ENCODE results near the gene AATF. TPM values are rescaled to one million over a fixed set of nuclear protein-coding genes. Genes with fewer than 3 reads are reported as not detected.

AATF gene
- total and polyA plus RNA-seq, 9 donors: 28.5 to 73.6 (median 42.5) TPM

- H3K27me3 ChIP-seq: peaks cover 21% of the 10 kb centered on the region
- no peak overlapping the region for H3K27ac ChIP-seq
- DNase-seq: no peak
- intact Hi-C loops (cut with DNase I): no loop called here
- no peaks in the 10 kb centered on the region for H3K9me3 ChIP-seq
- H3K36me3 ChIP-seq: no peaks in the 10 kb centered on the region
- WGBS, 3 donors: 3 to 4% (median 3%) methylated on average over 52 to 58 of the region's 58 CpGs
- peaks cover 16% of the 10 kb centered on the region for H3K4me1 ChIP-seq (ENCODE audit: insufficient read depth)
- H3K4me3 ChIP-seq: no peak overlapping the region
- TF ChIP-seq, protein P1, sequence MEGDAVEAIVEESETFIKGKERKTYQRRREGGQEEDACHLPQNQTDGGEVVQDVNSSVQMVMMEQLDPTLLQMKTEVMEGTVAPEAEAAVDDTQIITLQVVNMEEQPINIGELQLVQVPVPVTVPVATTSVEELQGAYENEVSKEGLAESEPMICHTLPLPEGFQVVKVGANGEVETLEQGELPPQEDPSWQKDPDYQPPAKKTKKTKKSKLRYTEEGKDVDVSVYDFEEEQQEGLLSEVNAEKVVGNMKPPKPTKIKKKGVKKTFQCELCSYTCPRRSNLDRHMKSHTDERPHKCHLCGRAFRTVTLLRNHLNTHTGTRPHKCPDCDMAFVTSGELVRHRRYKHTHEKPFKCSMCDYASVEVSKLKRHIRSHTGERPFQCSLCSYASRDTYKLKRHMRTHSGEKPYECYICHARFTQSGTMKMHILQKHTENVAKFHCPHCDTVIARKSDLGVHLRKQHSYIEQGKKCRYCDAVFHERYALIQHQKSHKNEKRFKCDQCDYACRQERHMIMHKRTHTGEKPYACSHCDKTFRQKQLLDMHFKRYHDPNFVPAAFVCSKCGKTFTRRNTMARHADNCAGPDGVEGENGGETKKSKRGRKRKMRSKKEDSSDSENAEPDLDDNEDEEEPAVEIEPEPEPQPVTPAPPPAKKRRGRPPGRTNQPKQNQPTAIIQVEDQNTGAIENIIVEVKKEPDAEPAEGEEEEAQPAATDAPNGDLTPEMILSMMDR (IDR thresholded peaks at IDR 0.05): no peak
- TF ChIP-seq POLR2A (IDR thresholded peaks at IDR 0.05): no peak
- TF ChIP-seq EP300 (IDR thresholded peaks at IDR 0.05): no peak
Measured at GRCh38 chr17:36936455-36937000, 12.2 kb upstream of the AATF start.

DNA sequence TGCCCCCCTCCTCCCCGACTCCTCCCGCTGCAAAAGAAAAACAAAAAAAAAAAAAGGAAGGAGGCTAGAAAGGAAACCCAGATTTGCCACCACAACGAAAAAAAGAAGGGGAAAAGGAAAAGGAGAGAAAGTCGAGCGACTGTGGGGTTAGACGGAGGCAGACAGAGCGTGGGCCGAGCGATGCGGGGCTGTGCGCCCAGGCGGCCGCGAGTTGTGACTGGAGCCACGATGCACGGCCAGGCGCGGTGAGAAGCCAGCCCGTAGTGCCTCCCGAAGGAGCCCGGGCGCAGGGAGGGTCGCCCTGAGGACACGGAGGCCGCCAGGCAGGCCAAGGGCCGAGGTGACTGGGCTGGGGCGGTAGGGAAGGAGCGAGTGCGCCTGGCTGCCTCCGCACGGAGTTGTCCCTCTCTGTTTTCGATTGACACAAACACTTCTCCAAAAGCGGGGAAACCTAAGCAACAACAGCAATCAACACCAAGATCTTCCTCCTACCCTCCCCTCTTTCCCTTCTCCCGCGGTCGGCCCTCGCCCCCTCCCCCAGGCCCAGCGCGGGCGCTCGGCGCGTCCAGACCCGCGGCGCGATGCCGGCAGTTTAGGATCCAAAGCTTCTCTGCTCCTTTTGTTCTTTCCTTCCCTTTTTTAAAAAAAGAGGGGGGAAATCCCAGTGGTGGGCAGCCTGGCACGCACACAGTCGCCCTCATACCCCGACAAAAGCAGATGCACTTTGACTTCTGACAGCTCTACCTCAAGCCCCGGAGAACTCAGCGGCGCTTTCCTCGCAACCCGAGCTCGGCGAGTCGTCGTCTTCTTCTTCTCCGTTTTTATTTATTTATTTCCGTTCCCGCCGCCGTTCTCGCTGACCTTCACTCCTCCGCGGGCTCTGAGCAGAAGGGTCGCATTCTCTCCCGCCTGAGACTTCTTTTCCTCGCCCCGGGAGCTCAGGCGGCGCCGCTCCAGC is 11.5 kb upstream of the AATF start, which contains the start of gene LHX1:
LHX1 (plus strand) TSS at position 475 of the 958 bp plus-strand sequence. CDS start 723 bp downstream, outside the sequence.
- Histone ChIP-seq H3K4me1 (ENCODE audit: insufficient read depth) (peaks cover 14% of the 10 kb centered on the region), H3K9me3 (no peaks in the 10 kb centered on the region), H3K36me3 (no peaks in the 10 kb centered on the region), H3K27me3 (peaks cover 24% of the 10 kb centered on the region), H3K27ac (no peak within 1 kb of the TSS), H3K4me3 (no peak within 1 kb of the TSS)
- WGBS, 3 donors: 4 to 5% (median 5%) methylated on average over 75 of the region's 75 CpGs
- no peak for DNase-seq
- TF ChIP-seq EP300 (IDR thresholded peaks at IDR 0.05): no peak
- TF ChIP-seq, protein P1 (IDR thresholded peaks at IDR 0.05): no peak
- TF ChIP-seq POLR2A (IDR thresholded peaks at IDR 0.05): no peak
- intact Hi-C loops (cut with DNase I): no loop called here

GRCh38 chr17:36937959-36938565 is 10.7 kb upstream of the AATF start:
- H3K36me3 ChIP-seq: no peaks in the 10 kb centered on the region
- 3 to 5% (median 4%) methylated on average over 32 to 36 of the region's 36 CpGs for WGBS, 3 donors
- peaks cover 24% of the 10 kb centered on the region for H3K27me3 ChIP-seq
- no peak overlapping the region for H3K4me3 ChIP-seq
- H3K4me1 ChIP-seq (ENCODE audit: insufficient read depth): peaks cover 14% of the 10 kb centered on the region
- intact Hi-C loops (cut with DNase I): no loop called here
- TF ChIP-seq EP300 (IDR thresholded peaks at IDR 0.05) (no peak), POLR2A (IDR thresholded peaks at IDR 0.05) (no peak)
- TF ChIP-seq, protein P1 (IDR thresholded peaks at IDR 0.05): no peak
- no peak overlapping the region for H3K27ac ChIP-seq
- DNase-seq: no peak
- H3K9me3 ChIP-seq: no peaks in the 10 kb centered on the region

DNA sequence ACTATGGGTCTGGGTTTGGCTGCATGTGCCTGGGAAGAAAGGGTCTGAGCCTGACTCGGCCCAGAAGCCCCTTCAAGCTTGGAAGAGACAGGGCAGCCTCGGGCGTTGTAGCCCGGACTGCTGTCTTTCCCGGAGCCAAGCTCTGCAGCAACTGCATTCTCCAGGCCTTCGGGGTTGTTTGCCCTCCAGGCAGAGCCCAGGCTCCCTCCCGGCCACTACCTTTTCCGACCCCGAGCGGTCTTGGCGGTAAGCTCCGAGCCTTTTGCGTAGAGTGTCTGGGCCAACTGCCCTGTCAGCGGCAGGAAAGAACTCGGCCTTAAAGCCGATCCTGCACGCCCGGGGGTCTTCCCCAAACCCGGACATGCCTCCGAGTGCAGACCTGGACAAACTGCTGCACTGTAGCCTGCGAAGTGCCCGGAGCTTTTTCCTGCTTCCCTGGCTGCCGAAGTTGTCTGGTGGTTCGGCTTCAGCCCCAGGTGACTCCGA is 10.1 kb upstream of the AATF start:
- no peaks in the 10 kb centered on the region for H3K9me3 ChIP-seq
- peaks cover 14% of the 10 kb centered on the region for H3K4me1 ChIP-seq (ENCODE audit: insufficient read depth)
- intact Hi-C loops (cut with DNase I): no loop called here
- no peak overlapping the region for H3K27ac ChIP-seq
- 3 to 6% (median 5%) methylated on average over 23 to 25 of the region's 25 CpGs for WGBS, 3 donors
- TF ChIP-seq, protein P1 (IDR thresholded peaks at IDR 0.05): no peak
- no peak for TF ChIP-seq POLR2A (IDR thresholded peaks at IDR 0.05)
- TF ChIP-seq EP300 (IDR thresholded peaks at IDR 0.05): no peak
- no peak overlapping the region for H3K4me3 ChIP-seq
- peaks cover 24% of the 10 kb centered on the region for H3K27me3 ChIP-seq
- H3K36me3 ChIP-seq: no peaks in the 10 kb centered on the region
- no peak for DNase-seq

Measured in ovary (tissue), 9 donors.